HepG2 (cell line): Measurements from ENCODE around the gene ABCB8. TPM values are rescaled to one million over a fixed set of nuclear protein-coding genes. Genes with fewer than 3 reads are reported as not detected.
A peak's percentile ranks its signal among the peaks of the same experiment; 100 is the strongest.

Source experiments
- FOXA1 ChIP-seq, 2 experiments: fragments of 450-650 bp in 1 of 2; sonication (generic) in 1 of 2; formaldehyde crosslinking in 1 of 2; IDR thresholded peaks; 2 replicates each; pipeline versions ENCODE4 v1.4.0 to v1.6.1; 2016 to 2020; ENCODE audit warnings: missing genetic modification reagents in 1 of 2
- FOXC1 ChIP-seq: sonication (generic); formaldehyde crosslinking; IDR thresholded peaks from 2 replicates; pipeline ENCODE4 v1.8.0; 2022; ENCODE audit warnings: mild to moderate bottlenecking, missing genetic modification reagents, borderline replicate concordance
- FOXK2 ChIP-seq: fragments of 450-650 bp; IDR thresholded peaks from 2 replicates; pipeline ENCODE4 v1.6.1; 2016
- GATA4 ChIP-seq: sonication (generic); IDR thresholded peaks from 2 replicates; pipeline ENCODE4 v1.6.1; 2016; ENCODE audit warnings: antibody characterized with exemption, low read depth, borderline replicate concordance
- GATAD2A ChIP-seq: IDR thresholded peaks from 2 replicates; pipeline ENCODE4 v1.6.1; 2016
- GTF3A ChIP-seq: sonication (generic); formaldehyde crosslinking; conservative IDR thresholded peaks from 2 replicates; pipeline ENCODE4 v1.4.0; 2020; ENCODE audit warnings: mild to moderate bottlenecking, missing genetic modification reagents
- HMG20B ChIP-seq: conservative IDR thresholded peaks from 2 replicates; pipeline ENCODE4 v1.6.1; 2016; ENCODE audit warnings: missing genetic modification reagents, missing compliant biosample characterization
- HOXA7 ChIP-seq: sonication (generic); formaldehyde crosslinking; IDR thresholded peaks from 2 replicates; pipeline ENCODE4 v1.8.1; 2022; ENCODE audit warnings: mild to moderate bottlenecking, missing genetic modification reagents, moderate library complexity
- MIXL1 ChIP-seq: IDR thresholded peaks from 2 replicates; pipeline ENCODE4 v1.6.1; 2016
- MYNN ChIP-seq: sonication (generic); formaldehyde crosslinking; IDR thresholded peaks from 2 replicates; pipeline ENCODE4 v1.4.0; 2020; ENCODE audit warnings: mild to moderate bottlenecking, low read depth, missing genetic modification reagents
- SMC3 ChIP-seq: IDR thresholded peaks from 2 replicates; pipeline ENCODE4 v1.6.1; 2011; ENCODE audit warnings: low read length, improper control_type of control experiment
- TBP ChIP-seq: sonication (generic); formaldehyde crosslinking; IDR thresholded peaks from 2 replicates; pipeline ENCODE4 v1.5.0; 2020; ENCODE audit warnings: missing genetic modification reagents
- THAP8 ChIP-seq: sonication (generic); formaldehyde crosslinking; IDR thresholded peaks from 2 replicates; pipeline ENCODE4 v1.5.1; 2020; ENCODE audit warnings: missing genetic modification reagents, mild to moderate bottlenecking, borderline replicate concordance
- U2AF2 ChIP-seq: fragments of 200-400 bp; formaldehyde crosslinking; IDR thresholded peaks from 2 replicates; pipeline ENCODE4 v1.6.1; 2017; ENCODE audit warnings: low read depth, mild to moderate bottlenecking, low read length
- ZBTB33 ChIP-seq: sonication (generic); formaldehyde crosslinking; IDR thresholded peaks from 2 replicates; pipeline ENCODE4 v1.4.0; 2020; ENCODE audit warnings: missing genetic modification reagents
- ZNF225 ChIP-seq: sonication (generic); formaldehyde crosslinking; IDR thresholded peaks from 2 replicates; pipeline ENCODE4 v1.4.0; 2020; ENCODE audit warnings: mild to moderate bottlenecking, missing genetic modification reagents
- ZNF253 ChIP-seq: sonication (generic); formaldehyde crosslinking; IDR thresholded peaks from 2 replicates; pipeline ENCODE4 v1.8.0; 2022; ENCODE audit warnings: mild to moderate bottlenecking, missing genetic modification reagents, borderline replicate concordance
- ZNF276 ChIP-seq: sonication (generic); formaldehyde crosslinking; IDR thresholded peaks from 2 replicates; pipeline ENCODE4 v1.4.0; 2020; ENCODE audit warnings: mild to moderate bottlenecking, low read depth, missing genetic modification reagents
- ZNF296 ChIP-seq: sonication (generic); formaldehyde crosslinking; conservative IDR thresholded peaks from 2 replicates; pipeline ENCODE4 v1.5.0; 2020; ENCODE audit warnings: mild to moderate bottlenecking, missing genetic modification reagents
- ZNF678 ChIP-seq: sonication (generic); formaldehyde crosslinking; IDR thresholded peaks from 2 replicates; pipeline ENCODE4 v1.4.0; 2020; ENCODE audit warnings: mild to moderate bottlenecking, missing genetic modification reagents
- ZNF792 ChIP-seq: IDR thresholded peaks from 2 replicates; pipeline ENCODE4 v1.6.1; 2016
- polyA plus RNA-seq, 8 experiments: library from polyadenylated mRNA; depleted of rRNA in 3 of 8; stranded (reverse) in 7 of 8; unstranded in 1 of 8; fragments of >200 nt; fragmentation: Illumina TruSeq in 4 of 8; extraction: Trizol in 4 of 8; gene quantifications; 2 replicates each; pipeline versions ENCODE4 v1.2.1 to v1.2.3, GENCODE V29; 2011 to 2016; ENCODE audit warnings: low read depth in 4 of 8, missing spikeins in 1 of 8, mixed read lengths in 1 of 8; ENCODE audit not compliant: insufficient read depth in 1 of 8
- total RNA-seq, 5 experiments: library from RNA; depleted of rRNA; stranded (reverse); fragments of >200 nt; fragmentation: Illumina TruSeq; extraction: Trizol; gene quantifications; 2 replicates each; pipeline ENCODE4 v1.2.3, GENCODE V29; 2016; ENCODE audit warnings: low read depth in 1 of 5
- TF ChIP-seq, protein P1 (sequence below): sonication (generic); formaldehyde crosslinking; IDR thresholded peaks from 2 replicates; pipeline ENCODE4 v1.4.0; 2020; ENCODE audit warnings: mild to moderate bottlenecking, missing genetic modification reagents
- TF ChIP-seq, protein P2 (sequence below): IDR thresholded peaks from 2 replicates; pipeline ENCODE4 v1.6.1; 2012; ENCODE audit warnings: inconsistent platforms

The ABCB8 gene
- total and polyA plus RNA-seq, 2 of the 13 experiments (the other 11 are each of a cell fraction or from before 2014, with no cell fraction given), result 6.6 to 16.7 TPM

DNA sequence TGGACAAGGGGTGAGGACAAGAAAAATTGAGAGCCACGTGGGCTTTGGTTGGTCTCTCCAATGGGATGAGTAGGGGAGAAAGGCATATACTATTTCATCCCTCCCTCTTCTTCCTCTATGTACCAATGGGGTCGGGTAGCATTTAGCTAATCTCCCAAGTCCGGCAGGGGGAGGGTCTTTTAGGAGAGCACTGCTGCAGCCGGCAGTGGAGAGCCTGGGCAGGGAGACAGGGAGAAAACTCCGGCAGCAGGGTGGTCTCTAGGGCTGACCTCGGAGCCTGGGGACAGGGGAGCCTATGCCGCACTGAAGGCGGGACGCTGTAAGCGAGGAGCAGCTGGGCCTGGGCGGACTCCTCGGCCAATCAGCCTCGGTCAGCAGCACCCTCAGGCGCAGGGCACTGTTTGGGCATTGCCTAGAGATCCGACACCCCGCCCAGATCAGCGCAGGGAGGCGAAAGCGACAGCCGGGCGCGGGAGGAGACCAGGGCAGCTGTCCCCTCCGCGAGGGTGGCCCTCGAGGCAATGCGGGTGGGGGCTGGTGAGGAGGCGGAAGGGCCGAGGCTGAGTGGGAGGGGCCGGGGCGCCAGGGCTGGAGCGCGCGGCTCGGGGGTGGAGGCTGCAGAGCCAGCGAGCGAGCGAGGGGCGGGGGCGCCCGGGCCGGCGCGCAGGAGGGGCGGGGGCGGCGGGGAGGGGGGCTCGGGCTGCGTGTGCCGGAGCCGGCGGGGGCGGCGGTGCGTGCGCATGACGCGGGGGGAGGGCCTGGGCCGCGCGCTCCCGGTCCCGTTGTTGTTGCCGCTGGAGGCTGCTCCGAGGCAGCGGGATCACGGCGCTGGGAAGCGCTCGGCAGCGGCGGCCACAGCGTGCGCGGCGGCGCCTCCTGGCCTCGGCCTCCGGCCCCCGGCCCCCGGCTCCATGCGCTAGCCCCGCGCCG, 57.7 kb downstream of the ABCB8 start, which contains the start of gene AGAP3 (continued):
- TF ChIP-seq, protein P1, sequence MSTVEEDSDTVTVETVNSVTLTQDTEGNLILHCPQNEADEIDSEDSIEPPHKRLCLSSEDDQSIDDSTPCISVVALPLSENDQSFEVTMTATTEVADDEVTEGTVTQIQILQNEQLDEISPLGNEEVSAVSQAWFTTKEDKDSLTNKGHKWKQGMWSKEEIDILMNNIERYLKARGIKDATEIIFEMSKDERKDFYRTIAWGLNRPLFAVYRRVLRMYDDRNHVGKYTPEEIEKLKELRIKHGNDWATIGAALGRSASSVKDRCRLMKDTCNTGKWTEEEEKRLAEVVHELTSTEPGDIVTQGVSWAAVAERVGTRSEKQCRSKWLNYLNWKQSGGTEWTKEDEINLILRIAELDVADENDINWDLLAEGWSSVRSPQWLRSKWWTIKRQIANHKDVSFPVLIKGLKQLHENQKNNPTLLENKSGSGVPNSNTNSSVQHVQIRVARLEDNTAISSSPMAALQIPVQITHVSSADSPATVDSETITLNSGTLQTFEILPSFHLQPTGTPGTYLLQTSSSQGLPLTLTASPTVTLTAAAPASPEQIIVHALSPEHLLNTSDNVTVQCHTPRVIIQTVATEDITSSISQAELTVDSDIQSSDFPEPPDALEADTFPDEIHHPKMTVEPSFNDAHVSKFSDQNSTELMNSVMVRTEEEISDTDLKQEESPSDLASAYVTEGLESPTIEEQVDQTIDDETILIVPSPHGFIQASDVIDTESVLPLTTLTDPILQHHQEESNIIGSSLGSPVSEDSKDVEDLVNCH (CRISPR knock-in tag), result no peak
- TF ChIP-seq, protein P2, sequence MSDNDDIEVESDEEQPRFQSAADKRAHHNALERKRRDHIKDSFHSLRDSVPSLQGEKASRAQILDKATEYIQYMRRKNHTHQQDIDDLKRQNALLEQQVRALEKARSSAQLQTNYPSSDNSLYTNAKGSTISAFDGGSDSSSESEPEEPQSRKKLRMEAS, result no peak
- TF ChIP-seq GTF3A (CRISPR knock-in tag), result no peak
- peak; percentile 23; the same call in 1 of the 2 replicates for TF ChIP-seq HOXA7
- no peak for TF ChIP-seq ZNF678 (CRISPR knock-in tag)
- TF ChIP-seq ZNF296, result 0 out of 2 replicates have a peak, but pooled peaks have one; percentile 34
- TF ChIP-seq ZNF276 (CRISPR knock-in tag), result no peak
- peak; percentile 37 for TF ChIP-seq GATAD2A (CRISPR knock-in tag)
- TF ChIP-seq GATA4, result no peak
- no peak for TF ChIP-seq SMC3
- no peak; the same call in 1 of the 2 replicates for TF ChIP-seq TBP (CRISPR knock-in tag)
- no peak for TF ChIP-seq MIXL1 (CRISPR knock-in tag)
- TF ChIP-seq U2AF2, result no peak
- TF ChIP-seq ZBTB33, result no peak
- no peak for TF ChIP-seq THAP8 (CRISPR knock-in tag)
- TF ChIP-seq ZNF253 (CRISPR knock-in tag), result no peak
- 0 out of 2 replicates have a peak, but pooled peaks have one; percentile 44 for TF ChIP-seq ZNF225 (CRISPR knock-in tag)
- TF ChIP-seq FOXC1, result no peak
- no peak for TF ChIP-seq FOXA1 (IDR thresholded peaks at IDR 0.05)
- 0 out of 2 replicates have a peak, but pooled peaks have one; percentile 6 for TF ChIP-seq FOXA1 (CRISPR knock-in tag; IDR thresholded peaks at IDR 0.05)
- TF ChIP-seq MYNN (CRISPR knock-in tag), result peak; percentile 90; the same call in 1 of the 2 replicates
- no peak for TF ChIP-seq HMG20B (CRISPR knock-in tag)
- no peak for TF ChIP-seq FOXK2
- TF ChIP-seq ZNF792, result no peak; the same call in 1 of the 2 replicates
- TF ChIP-seq, all 625 proteins: peak for 171
